ENCODE data around the gene EBF3. TPM values are rescaled to one million over a fixed set of nuclear protein-coding genes. Genes with fewer than 3 reads are reported as not detected.

The EBF3 gene
- total RNA-seq, 1 donor from 2014 or later: not detected

GRCh38 chr10:129857242-129857960 lies 106.7 kb downstream of the EBF3 start:
- no peak for TF ChIP-seq CTCF (IDR thresholded peaks at IDR 0.05)
- Mint-ChIP-seq H3K27me3 (ENCODE audit: low read depth) (no peaks in the 10 kb centered on the region), H3K9me3 (ENCODE audit: low read depth) (peaks cover 9% of the 10 kb centered on the region), H3K27ac (ENCODE audit: unreplicated experiment) (no peak overlapping the region), H3K4me3 (ENCODE audit: unreplicated experiment) (no peak overlapping the region), H3K4me1 (ENCODE audit: low read depth) (no peaks in the 10 kb centered on the region), H3K36me3 (ENCODE audit: low read depth) (no peaks in the 10 kb centered on the region)
- no peak for DNase-seq (ENCODE audit: low spot score)

- no peaks in the 10 kb centered on the region for H3K27me3 Mint-ChIP-seq (ENCODE audit: low read depth)
- no peaks in the 10 kb centered on the region for H3K4me1 Mint-ChIP-seq (ENCODE audit: low read depth)
- DNase-seq (ENCODE audit: low spot score): no peak
- TF ChIP-seq CTCF (IDR thresholded peaks at IDR 0.05): no peak
- H3K4me3 Mint-ChIP-seq (ENCODE audit: unreplicated experiment): no peak overlapping the region
- H3K36me3 Mint-ChIP-seq (ENCODE audit: low read depth): no peaks in the 10 kb centered on the region
- H3K9me3 Mint-ChIP-seq (ENCODE audit: low read depth): peaks cover 6% of the 10 kb centered on the region
- no peak overlapping the region for H3K27ac Mint-ChIP-seq (ENCODE audit: unreplicated experiment)
Measured at GRCh38 chr10:129855836-129856563, 108.1 kb downstream of the EBF3 start.

DNA sequence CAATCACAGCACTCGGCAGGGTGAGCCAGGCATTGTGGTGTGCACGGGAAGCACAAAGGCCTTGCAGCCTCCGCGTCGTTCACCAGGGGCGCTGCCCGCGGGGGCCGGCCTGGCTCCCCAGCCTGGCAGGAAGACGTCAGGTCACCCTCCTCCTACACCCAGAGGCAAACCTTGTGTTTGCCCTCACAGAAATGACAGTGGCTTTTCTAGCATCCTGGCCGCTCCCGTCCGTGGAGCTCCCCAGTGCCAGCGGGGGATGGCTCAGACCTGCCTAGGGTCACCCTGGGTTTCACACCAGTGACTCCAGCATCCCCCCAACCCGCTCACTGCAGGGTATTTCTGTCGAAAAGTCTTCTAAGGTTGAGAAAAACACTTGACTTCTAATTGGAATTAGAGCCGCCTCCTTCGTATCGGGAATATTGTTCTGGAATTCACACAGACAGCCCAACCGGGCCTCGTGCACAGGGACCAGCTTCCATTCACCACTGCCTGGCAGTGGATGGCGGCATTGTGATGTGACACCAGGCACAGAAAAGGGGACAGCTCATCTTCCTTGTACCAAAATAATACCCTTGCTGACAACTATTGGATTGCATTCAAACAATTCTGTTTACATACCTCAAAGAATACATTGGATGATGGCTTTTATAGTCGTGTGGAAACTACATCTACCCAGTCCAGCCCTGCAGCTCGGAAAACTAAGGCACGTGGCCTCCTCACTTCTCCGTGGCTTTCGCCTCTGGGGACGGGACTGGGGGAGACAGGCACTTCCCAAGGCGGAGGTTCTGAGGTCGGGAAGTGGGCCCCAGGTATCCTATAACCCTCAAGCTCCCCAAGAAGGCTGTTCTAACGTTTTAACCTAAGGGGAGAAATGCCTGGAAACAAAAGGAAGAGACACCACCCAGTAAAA lies 109.0 kb downstream of the EBF3 start:
- H3K27me3 Mint-ChIP-seq (ENCODE audit: low read depth): no peaks in the 10 kb centered on the region
- DNase-seq (ENCODE audit: low spot score): no peak
- TF ChIP-seq CTCF (IDR thresholded peaks at IDR 0.05): no peak
- H3K36me3 Mint-ChIP-seq (ENCODE audit: low read depth): no peaks in the 10 kb centered on the region
- no peaks in the 10 kb centered on the region for H3K4me1 Mint-ChIP-seq (ENCODE audit: low read depth)
- H3K9me3 Mint-ChIP-seq (ENCODE audit: low read depth): peaks cover 6% of the 10 kb centered on the region
- no peak overlapping the region for H3K4me3 Mint-ChIP-seq (ENCODE audit: unreplicated experiment)
- no peak overlapping the region for H3K27ac Mint-ChIP-seq (ENCODE audit: unreplicated experiment)

DNA sequence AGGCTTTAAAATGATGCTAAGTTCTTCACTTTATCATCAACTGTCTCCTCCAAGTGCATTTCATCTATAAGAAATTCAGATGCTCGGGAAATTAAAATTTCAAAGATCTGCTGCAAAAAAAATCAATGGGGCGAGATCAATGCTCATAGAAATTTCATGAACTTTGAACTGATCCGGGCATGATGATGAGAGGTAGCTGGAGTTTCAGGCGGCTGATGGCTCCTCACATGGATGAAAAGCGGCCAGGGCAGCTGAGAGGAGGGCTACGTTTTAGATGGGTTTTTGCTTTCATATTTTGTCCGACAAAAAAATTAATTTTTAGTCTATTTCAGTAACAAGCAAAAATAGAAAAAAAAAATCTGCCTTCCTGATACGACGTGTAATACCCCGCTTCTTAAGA lies 109.9 kb downstream of the EBF3 start:
- Mint-ChIP-seq H3K4me1 (ENCODE audit: low read depth) (no peaks in the 10 kb centered on the region), H3K27me3 (ENCODE audit: low read depth) (no peaks in the 10 kb centered on the region), H3K27ac (ENCODE audit: unreplicated experiment) (no peak overlapping the region), H3K9me3 (ENCODE audit: low read depth) (peaks cover 6% of the 10 kb centered on the region), H3K4me3 (ENCODE audit: unreplicated experiment) (no peak overlapping the region), H3K36me3 (ENCODE audit: low read depth) (no peaks in the 10 kb centered on the region)
- TF ChIP-seq CTCF (IDR thresholded peaks at IDR 0.05): no peak
- no peak for DNase-seq (ENCODE audit: low spot score)

- Mint-ChIP-seq H3K36me3 (ENCODE audit: low read depth) (no peaks in the 10 kb centered on the region), H3K4me1 (ENCODE audit: low read depth) (no peaks in the 10 kb centered on the region), H3K9me3 (ENCODE audit: low read depth) (peaks cover 6% of the 10 kb centered on the region), H3K27ac (ENCODE audit: unreplicated experiment) (no peak overlapping the region), H3K4me3 (ENCODE audit: unreplicated experiment) (no peak overlapping the region), H3K27me3 (ENCODE audit: low read depth) (no peaks in the 10 kb centered on the region)
- TF ChIP-seq CTCF (IDR thresholded peaks at IDR 0.05): peak; percentile 74
- no peak for DNase-seq (ENCODE audit: low spot score)
Measured at GRCh38 chr10:129853562-129853903, 110.5 kb downstream of the EBF3 start.

All from chondrocyte (in vitro differentiated cells).